ENCODE results near the gene ERCC1.

GRCh38 chr19:45403272-45403671, 20.4 kb downstream of the ERCC1 start:
- TF ChIP-seq CTCF (conservative IDR thresholded peaks at IDR 0.05; ENCODE audit: low read depth, low read length) (no peak), EZH2 (IDR thresholded peaks at IDR 0.05; ENCODE audit: low read length, unreplicated experiment) (no peak), EZH2phosphoT487 (IDR thresholded peaks at IDR 0.05; ENCODE audit: borderline replicate concordance, low read length) (no peak)

Measured in PC-3 (cell line).